K562 (cell line): Measurements from ENCODE around the gene NAXE. TPM values are rescaled to one million over a fixed set of nuclear protein-coding genes. Genes with fewer than 3 reads are reported as not detected.

Experiments used
- ATAC-seq: fragments of 200-7000 bp; cut with Tn5 transposase; 3 replicates; pipeline ENCODE4 v1.9.1; 2020; ENCODE audit warnings: moderate library complexity
- BruUV-seq: library from RNA; stranded (reverse); fragments of 400-500 nt; replicated peaks from 2 replicates; lab custom pipeline; 2021; lab: Mats Ljungman, UMichigan
- CTCF ChIA-PET: fragments of 300-600 bp; formaldehyde crosslinking; extraction: SDS; loops from one replicate; lab custom pipeline; 2021; ENCODE audit warnings: low intra/inter-chr PET ratio; lab: Yijun Ruan, JAX
- POLR2A ChIA-PET: fragments of 300-600, 350-650 bp; sonication (Branson Sonifier 250); formaldehyde crosslinking; extraction: SDS; loops from one replicate; lab custom pipeline; 2021; ENCODE audit warnings: antibody characterized with exemption, inconsistent platforms; lab: Yijun Ruan, JAX
- DNase-seq, 4 experiments: peaks; one replicate each; pipeline versions ENCODE4 v3.0.0 to v3.0.0-alpha.2; 2011 to 2018; ENCODE audit warnings: low spot score in 3 of 4, mixed read lengths in 3 of 4; ENCODE audit errors: extremely low read depth in 1 of 4
- FAIRE-seq: peaks from 2 replicates; lab custom pipeline; 2011; peaks lifted over from hg19 to GRCh38; lab: Jason Lieb, UNC
- H2AFZ ChIP-seq: 2 replicates; pipeline ENCODE4 v1.6.0; 2011; ENCODE audit warnings: low read depth, low read length, control low read depth, inconsistent platforms
- H3K27ac ChIP-seq: fragments of 200-600 bp; 3 replicates; pipeline ENCODE4 v1.8.0; 2011; ENCODE audit warnings: low read depth, mild to moderate bottlenecking, control low read depth, inconsistent platforms, low read length, moderate library complexity, mixed read lengths; ENCODE audit errors: extremely low read depth
- H3K27me3 ChIP-seq, 2 experiments: fragments of 300-600 bp in 1 of 2; 2 replicates in 1 of 2; 3 replicates in 1 of 2; pipeline versions ENCODE4 v1.6.0 to v1.8.0; 2011; ENCODE audit warnings: inconsistent platforms in 2 of 2, low read length in 2 of 2, mild to moderate bottlenecking in 1 of 2, mixed read lengths in 1 of 2, moderate library complexity in 1 of 2; ENCODE audit not compliant: control insufficient read depth in 2 of 2, insufficient read depth in 2 of 2
- H3K36me3 ChIP-seq: fragments of 300-600 bp; 3 replicates; pipeline ENCODE4 v1.8.0; 2011; ENCODE audit warnings: mild to moderate bottlenecking, low read length, inconsistent platforms; ENCODE audit not compliant: control insufficient read depth, insufficient read depth
- H3K4me1 ChIP-seq, 2 experiments: fragments of 200-600 bp in 1 of 2; replicated peaks in 1 of 2; 2 replicates in 1 of 2; 3 replicates in 1 of 2; pipeline versions ENCODE4 v1.5.1 to v1.8.0; 2011; ENCODE audit warnings: inconsistent platforms in 2 of 2, low read length in 2 of 2, mild to moderate bottlenecking in 1 of 2, mixed read lengths in 1 of 2, moderate library complexity in 1 of 2; ENCODE audit not compliant: control insufficient read depth in 2 of 2, insufficient read depth in 2 of 2
- H3K4me2 ChIP-seq: 2 replicates; pipeline ENCODE4 v1.6.1; 2011; ENCODE audit warnings: low read length, control low read depth, inconsistent platforms, mixed read lengths; ENCODE audit not compliant: insufficient read depth
- H3K4me3 ChIP-seq: fragments of 200-600 bp; sonication (generic), shearing (Covaris generic); 2 replicates; pipeline ENCODE4 v1.5.1; 2016; ENCODE audit warnings: control low read depth, inconsistent platforms
- H3K79me2 ChIP-seq: fragments of 200-600 bp; 3 replicates; pipeline ENCODE4 v1.8.0; 2011; ENCODE audit warnings: low read length, inconsistent platforms; ENCODE audit not compliant: control insufficient read depth, insufficient read depth
- H3K9ac ChIP-seq, 2 experiments: 2 replicates each; pipeline versions ENCODE4 v1.6.0 to v1.6.1; 2011; ENCODE audit warnings: low read depth in 2 of 2, low read length in 2 of 2, control low read depth in 1 of 2, inconsistent platforms in 1 of 2, mild to moderate bottlenecking in 1 of 2, mixed read lengths in 1 of 2; ENCODE audit not compliant: insufficient read depth in 1 of 2
- H3K9me1 ChIP-seq: one replicate; pipeline ENCODE4 v1.6.0; 2011; ENCODE audit warnings: inconsistent platforms, mild to moderate bottlenecking, low read length, moderate library complexity; ENCODE audit not compliant: control insufficient read depth, insufficient read depth
- H3K9me3 ChIP-seq: replicated peaks from 2 replicates; pipeline ENCODE4 v1.5.1; 2011; ENCODE audit warnings: low read depth, low read length, inconsistent platforms; ENCODE audit not compliant: control insufficient read depth, insufficient read depth
- H4K20me1 ChIP-seq: replicated peaks from 2 replicates; pipeline ENCODE4 v1.6.1; 2011; ENCODE audit warnings: low read length, inconsistent platforms, mixed read lengths; ENCODE audit not compliant: control insufficient read depth, insufficient read depth
- ARID3A ChIP-seq: IDR thresholded peaks from 2 replicates; pipeline ENCODE4 v1.6.1; 2012; ENCODE audit warnings: low read depth, low read length, improper control_type of control experiment, borderline replicate concordance
- CBX1 ChIP-seq: sonication (generic); IDR thresholded peaks from 2 replicates; pipeline ENCODE4 v1.6.1; 2016; ENCODE audit warnings: antibody characterized with exemption, low read depth, mild to moderate bottlenecking
- CHD2 ChIP-seq: IDR thresholded peaks from 2 replicates; pipeline ENCODE4 v1.6.1; 2011; ENCODE audit warnings: low read depth, low read length
- CREBBP ChIP-seq: IDR thresholded peaks from one replicate; pipeline ENCODE4 v1.6.1; 2012; ENCODE audit warnings: low read depth, mild to moderate bottlenecking, control low read depth, inconsistent platforms, low read length
- KLF13 ChIP-seq: fragments of 450-650 bp; IDR thresholded peaks from 2 replicates; pipeline ENCODE4 v1.6.1; 2016; ENCODE audit warnings: missing genetic modification characterization, low read depth, mild to moderate bottlenecking, missing compliant biosample characterization, moderate library complexity, borderline replicate concordance
- L3MBTL2 ChIP-seq: fragments of 450-650 bp; IDR thresholded peaks from 2 replicates; pipeline ENCODE4 v1.6.1; 2016; ENCODE audit warnings: mild to moderate bottlenecking, moderate library complexity
- MAFF ChIP-seq: IDR thresholded peaks from 2 replicates; pipeline ENCODE4 v1.6.1; 2012; ENCODE audit warnings: low read length, improper control_type of control experiment
- MEF2D ChIP-seq: conservative IDR thresholded peaks from 2 replicates; pipeline ENCODE4 v1.6.1; 2016; ENCODE audit warnings: low read depth, missing genetic modification characterization, missing compliant biosample characterization
- MTF1 ChIP-seq: fragments of 250-450 bp; sonication (Bioruptor Pico); IDR thresholded peaks from 2 replicates; pipeline ENCODE4 v1.9.0; 2021; ENCODE audit warnings: moderate library complexity, mild to moderate bottlenecking, inconsistent platforms, borderline replicate concordance
- PTTG1 ChIP-seq: fragments of 450-650 bp; IDR thresholded peaks from 2 replicates; pipeline ENCODE4 v1.6.1; 2016; ENCODE audit warnings: low read depth, mild to moderate bottlenecking, missing genetic modification characterization, missing compliant biosample characterization
- RREB1 ChIP-seq: fragments of 250-450 bp; sonication (Bioruptor Pico); IDR thresholded peaks from 2 replicates; pipeline ENCODE4 v1.4.0; 2020
- SMARCC2 ChIP-seq: fragments of 450-650 bp; IDR thresholded peaks from 2 replicates; pipeline ENCODE4 v1.6.1; 2017; ENCODE audit warnings: antibody characterized with exemption, moderate library complexity, mild to moderate bottlenecking, low read depth
- TAF9B ChIP-seq: fragments of 450-650 bp; IDR thresholded peaks from 2 replicates; pipeline ENCODE4 v1.6.1; 2018; ENCODE audit warnings: mild to moderate bottlenecking; ENCODE audit not compliant: partially characterized antibody
- WGBS: fragments of 100-300 bp; shearing (Covaris generic); methylation state at CpG from one replicate; pipeline ENCODE4 v1.1.6; 2016; ENCODE audit warnings: low coverage, mixed read lengths; ENCODE audit not compliant: insufficient coverage; ENCODE audit errors: missing lambda C conversion rate; 5-methylcytosine and 5-hydroxymethylcytosine counted together
- in situ Hi-C: fragments of 300-500 bp; cut with MboI; formaldehyde crosslinking; loops from 4 replicates; pipeline ENCODE4 v1.15.0; 2018; ENCODE audit warnings: inconsistent platforms, mixed read lengths
- intact Hi-C: fragments of 100-400 bp; cut with micrococcal nuclease; formaldehyde crosslinking; loops from 2 replicates; pipeline ENCODE4 v1.14.2; 2022
- polyA plus RNA-seq, 8 experiments: library from polyadenylated mRNA; depleted of rRNA in 4 of 8; stranded (reverse) in 5 of 8; unstranded in 3 of 8; fragments of >200 nt; fragmentation: Nextera tagmentation in 2 of 8; fragmentation: Illumina TruSeq in 1 of 8; extraction: Ambion mirVana in 2 of 8; extraction: Trizol in 1 of 8; gene quantifications; 2 replicates each; pipeline versions ENCODE4 v1.2.1 to v1.2.3, GENCODE V29; 2011 to 2014; ENCODE audit warnings: inconsistent platforms in 1 of 8, missing spikeins in 1 of 8
- total RNA-seq, 7 experiments: library from RNA; depleted of rRNA in 6 of 7; stranded (reverse); fragments of >200 nt in 6 of 7; fragmentation: Illumina TruSeq in 2 of 7; extraction: Trizol in 2 of 7; gene quantifications; 2 replicates each; pipeline versions ENCODE4 v1.2.1 to v1.2.3, GENCODE V29; 2011 to 2021; ENCODE audit warnings: low replicate concordance in 1 of 7
- TF ChIP-seq, protein P1 (sequence below), 3 experiments: IDR thresholded peaks in 2 of 3; conservative IDR thresholded peaks in 1 of 3; 2 replicates each; pipeline ENCODE4 v1.5.1; 2011 to 2012; ENCODE audit warnings: low read length in 3 of 3, mild to moderate bottlenecking in 3 of 3, control low read depth in 2 of 3, improper control_type of control experiment in 1 of 3, inconsistent platforms in 1 of 3, low read depth in 1 of 3, mixed read lengths in 1 of 3, moderate library complexity in 1 of 3; ENCODE audit not compliant: insufficient read depth in 2 of 3

The NAXE gene
- total and polyA plus RNA-seq, 9 of the 15 experiments (the other 6 are each of a cell fraction or from before 2014, with no cell fraction given): 27.3 to 137 (median 90.0) TPM

GRCh38 chr1:156565519-156565918 lies 26.1 kb upstream of the NAXE start:
- in situ Hi-C loops: no loop called here
- BruUV-seq: no TSS peak
- 41% methylated on average over 2 of the region's 2 CpGs for WGBS
- Histone ChIP-seq H3K9ac (no peak overlapping the region), H3K9me3 (no peaks in the 10 kb centered on the region), H3K4me3 (no peak overlapping the region), H3K36me3 (peaks cover 29% of the 10 kb centered on the region), H3K27me3 (no peaks in the 10 kb centered on the region), H4K20me1 (no peaks in the 10 kb centered on the region; the same call in 1 of the 2 replicates), H3K79me2 (0 out of 3 replicates have a peak, but pooled peaks cover 4% of the 10 kb centered on the region), H2AFZ (no peak overlapping the region), H3K4me2 (no peak overlapping the region), H3K4me1 (peaks cover 0 to 2% of the 10 kb centered on the region in 2 experiments; a peak in 2 of 5 replicates), H3K9me1 (no peaks in the 10 kb centered on the region), H3K27ac (no peak overlapping the region)
- ATAC-seq: peak; percentile 50
- no peak for DNase-seq
- CTCF ChIA-PET: no interaction called here
- intact Hi-C loops: no loop called here
- POLR2A ChIA-PET: interaction anchor here (0.7 to 1.4 kb wide), 4 partner anchors 11 to 68 kb away, joined by 3 to 4 read pairs (median 4); no protein-coding TSS in a partner anchor
- FAIRE-seq: no peak
- TF ChIP-seq RREB1 (CRISPR knock-in tag) (no peak), L3MBTL2 (no peak), KLF13 (tag) (no peak), CREBBP (no peak), CHD2 (no peak), CBX1 (no peak), SMARCC2 (no peak), MTF1 (no peak), MEF2D (no peak), MAFF (no peak), ARID3A (no peak), TAF9B (no peak), PTTG1 (no peak)
- TF ChIP-seq, protein P1, sequence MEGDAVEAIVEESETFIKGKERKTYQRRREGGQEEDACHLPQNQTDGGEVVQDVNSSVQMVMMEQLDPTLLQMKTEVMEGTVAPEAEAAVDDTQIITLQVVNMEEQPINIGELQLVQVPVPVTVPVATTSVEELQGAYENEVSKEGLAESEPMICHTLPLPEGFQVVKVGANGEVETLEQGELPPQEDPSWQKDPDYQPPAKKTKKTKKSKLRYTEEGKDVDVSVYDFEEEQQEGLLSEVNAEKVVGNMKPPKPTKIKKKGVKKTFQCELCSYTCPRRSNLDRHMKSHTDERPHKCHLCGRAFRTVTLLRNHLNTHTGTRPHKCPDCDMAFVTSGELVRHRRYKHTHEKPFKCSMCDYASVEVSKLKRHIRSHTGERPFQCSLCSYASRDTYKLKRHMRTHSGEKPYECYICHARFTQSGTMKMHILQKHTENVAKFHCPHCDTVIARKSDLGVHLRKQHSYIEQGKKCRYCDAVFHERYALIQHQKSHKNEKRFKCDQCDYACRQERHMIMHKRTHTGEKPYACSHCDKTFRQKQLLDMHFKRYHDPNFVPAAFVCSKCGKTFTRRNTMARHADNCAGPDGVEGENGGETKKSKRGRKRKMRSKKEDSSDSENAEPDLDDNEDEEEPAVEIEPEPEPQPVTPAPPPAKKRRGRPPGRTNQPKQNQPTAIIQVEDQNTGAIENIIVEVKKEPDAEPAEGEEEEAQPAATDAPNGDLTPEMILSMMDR (IDR thresholded peaks at IDR 0.05 in 2 of 3, conservative IDR thresholded peaks at IDR 0.05 in 1 of 3; ENCODE audit: insufficient read depth in 2 of 3, low read depth in 1 of 3, low read length in 3 of 3): no peak
